ENCODE measurements around the gene ATXN7L3. TPM values are rescaled to one million over a fixed set of nuclear protein-coding genes. Genes with fewer than 3 reads are reported as not detected.

The ATXN7L3 gene
- total and polyA plus RNA-seq, 9 of the 15 experiments (the other 6 are each of a cell fraction or from before 2014, with no cell fraction given), result 0.62 to 66.1 (median 33.2) TPM

GRCh38 chr17:44223541-44224071 is 23.9 kb upstream of the ATXN7L3 start:
- Histone ChIP-seq H3K36me3 (ENCODE audit: control insufficient read depth, insufficient read depth, low read length) (no peaks in the 10 kb centered on the region), H3K79me2 (ENCODE audit: control insufficient read depth, insufficient read depth, low read length) (peaks cover 19% of the 10 kb centered on the region), H3K9me1 (ENCODE audit: control insufficient read depth, insufficient read depth, low read length) (no peaks in the 10 kb centered on the region), H4K20me1 (replicated peaks; ENCODE audit: control insufficient read depth, insufficient read depth, low read length) (no peaks in the 10 kb centered on the region), H3K9ac (ENCODE audit: insufficient read depth in 1 of 2, low read depth in 2 of 2, low read length in 2 of 2) (no peak overlapping the region), H3K9me3 (replicated peaks; ENCODE audit: control insufficient read depth, insufficient read depth, low read depth, low read length) (no peaks in the 10 kb centered on the region), H3K4me2 (ENCODE audit: insufficient read depth, low read length) (no peak overlapping the region), H2AFZ (ENCODE audit: low read depth, low read length) (no peak overlapping the region), H3K27me3 (ENCODE audit: control insufficient read depth in 2 of 2, insufficient read depth in 2 of 2, low read length in 2 of 2) (no peaks in the 10 kb centered on the region), H3K4me1 (replicated peaks in 1 of 2; ENCODE audit: control insufficient read depth in 2 of 2, insufficient read depth in 2 of 2, low read length in 2 of 2) (peaks cover 2 to 28% of the 10 kb centered on the region in 2 experiments; a peak in 3 of 5 replicates), H3K27ac (ENCODE audit: extremely low read depth, low read depth, low read length) (no peak overlapping the region), H3K4me3 (no peak overlapping the region)
- in situ Hi-C loops (cut with MboI) (no loop called here), intact Hi-C loops (cut with micrococcal nuclease) (no loop called here)
- ChIA-PET CTCF (ENCODE audit: low intra/inter-chr PET ratio) (no interaction called here), POLR2A (interaction anchor here (0.6 to 1.4 kb wide), 2 partner anchors 30 to 43 kb away, joined by 3 to 6 read pairs; no protein-coding TSS in a partner anchor)
- no peak for TF ChIP-seq RHOXF2B (CRISPR knock-in tag; conservative IDR thresholded peaks at IDR 0.05)
- TF ChIP-seq CBX5 (IDR thresholded peaks at IDR 0.05; ENCODE audit: borderline replicate concordance, low read depth), result no peak
- TF ChIP-seq E2F8 (IDR thresholded peaks at IDR 0.05; ENCODE audit: low read depth, partially characterized antibody), result no peak
- TF ChIP-seq ARID2 (IDR thresholded peaks at IDR 0.05), result no peak
- TF ChIP-seq NCOA6 (IDR thresholded peaks at IDR 0.05), result no peak
- no peak for ATAC-seq
- WGBS (ENCODE audit: insufficient coverage, low coverage, missing lambda C conversion rate), result 47% methylated on average over 7 of the region's 7 CpGs
- DNase-seq (ENCODE audit: extremely low read depth in 1 of 4, low spot score in 3 of 4), result no peak
- BruUV-seq (replicated peaks), result no TSS peak
- FAIRE-seq, result no peak

Data from K562 (cell line).